Hepatocyte (in vitro differentiated cells): Measurements from ENCODE around the gene TXNRD2.

Experiments
- EZH2phosphoT487 ChIP-seq: fragments of 200-600 bp; sonication (generic); IDR thresholded peaks from one replicate; pipeline ENCODE4 v1.6.1; 2018; ENCODE audit warnings: antibody characterized with exemption, mild to moderate bottlenecking, low read depth, moderate library complexity; ENCODE audit not compliant: unreplicated experiment, severe bottlenecking
- TF ChIP-seq, protein P1 (sequence below): fragments of 200-600 bp; sonication (generic); IDR thresholded peaks from 2 replicates; pipeline ENCODE4 v1.5.1; 2016; ENCODE audit warnings: antibody characterized with exemption, mild to moderate bottlenecking; ENCODE audit not compliant: poor library complexity

DNA sequence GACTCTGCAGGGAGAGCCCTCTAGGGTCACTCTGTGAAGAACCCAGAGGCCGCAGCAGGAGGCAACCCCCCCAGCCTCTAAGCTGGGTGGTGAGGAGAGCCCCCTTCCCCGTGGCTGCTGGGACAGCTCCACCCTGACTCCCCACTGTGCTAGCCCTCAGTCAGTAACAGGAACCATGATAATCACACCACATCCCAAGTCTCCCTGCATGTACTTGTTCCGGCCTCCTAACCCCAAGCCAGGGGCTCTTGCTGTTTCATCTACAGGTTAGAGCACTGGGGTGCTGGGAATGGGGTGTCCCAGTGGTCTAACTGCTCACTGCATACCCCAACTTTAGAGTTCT lies 48.1 kb upstream of the TXNRD2 start:
- TF ChIP-seq, protein P1, sequence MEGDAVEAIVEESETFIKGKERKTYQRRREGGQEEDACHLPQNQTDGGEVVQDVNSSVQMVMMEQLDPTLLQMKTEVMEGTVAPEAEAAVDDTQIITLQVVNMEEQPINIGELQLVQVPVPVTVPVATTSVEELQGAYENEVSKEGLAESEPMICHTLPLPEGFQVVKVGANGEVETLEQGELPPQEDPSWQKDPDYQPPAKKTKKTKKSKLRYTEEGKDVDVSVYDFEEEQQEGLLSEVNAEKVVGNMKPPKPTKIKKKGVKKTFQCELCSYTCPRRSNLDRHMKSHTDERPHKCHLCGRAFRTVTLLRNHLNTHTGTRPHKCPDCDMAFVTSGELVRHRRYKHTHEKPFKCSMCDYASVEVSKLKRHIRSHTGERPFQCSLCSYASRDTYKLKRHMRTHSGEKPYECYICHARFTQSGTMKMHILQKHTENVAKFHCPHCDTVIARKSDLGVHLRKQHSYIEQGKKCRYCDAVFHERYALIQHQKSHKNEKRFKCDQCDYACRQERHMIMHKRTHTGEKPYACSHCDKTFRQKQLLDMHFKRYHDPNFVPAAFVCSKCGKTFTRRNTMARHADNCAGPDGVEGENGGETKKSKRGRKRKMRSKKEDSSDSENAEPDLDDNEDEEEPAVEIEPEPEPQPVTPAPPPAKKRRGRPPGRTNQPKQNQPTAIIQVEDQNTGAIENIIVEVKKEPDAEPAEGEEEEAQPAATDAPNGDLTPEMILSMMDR: no peak
- TF ChIP-seq EZH2phosphoT487: no peak
